Activated gamma-delta T cell (primary cell): ENCODE data around the gene ACTR3C.
"Not testable (repeated sequence)": the region's sequence is repeated elsewhere in the genome, so short reads cannot be mapped to it uniquely, and the experiment has no call there.

Source experiments
- DNase-seq: peaks from one replicate; lab custom pipeline; 2025; lab: John Stamatoyannopoulos, UW

Gene ACTR3C

DNA sequence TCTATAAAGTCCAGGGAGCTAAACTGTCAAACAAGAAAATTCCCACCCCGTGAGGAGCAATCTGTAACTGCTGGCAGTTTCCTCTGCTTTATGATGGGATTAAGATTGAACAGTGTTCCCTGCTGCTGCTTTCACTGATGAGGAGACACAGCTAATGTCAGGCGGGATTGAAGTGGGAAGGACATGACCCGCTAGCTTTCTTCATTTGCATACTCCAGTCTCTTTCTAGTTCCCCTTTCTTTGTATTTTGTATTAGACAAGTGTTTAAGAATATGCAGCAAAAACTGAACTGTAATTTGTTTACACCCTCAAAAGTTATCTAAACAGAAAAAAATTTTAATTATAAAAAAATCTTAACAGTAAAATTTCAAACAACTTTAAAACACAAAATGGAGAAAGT is 40.2 kb downstream of the ACTR3C start:
- not testable (repeated sequence) for DNase-seq

DNA sequence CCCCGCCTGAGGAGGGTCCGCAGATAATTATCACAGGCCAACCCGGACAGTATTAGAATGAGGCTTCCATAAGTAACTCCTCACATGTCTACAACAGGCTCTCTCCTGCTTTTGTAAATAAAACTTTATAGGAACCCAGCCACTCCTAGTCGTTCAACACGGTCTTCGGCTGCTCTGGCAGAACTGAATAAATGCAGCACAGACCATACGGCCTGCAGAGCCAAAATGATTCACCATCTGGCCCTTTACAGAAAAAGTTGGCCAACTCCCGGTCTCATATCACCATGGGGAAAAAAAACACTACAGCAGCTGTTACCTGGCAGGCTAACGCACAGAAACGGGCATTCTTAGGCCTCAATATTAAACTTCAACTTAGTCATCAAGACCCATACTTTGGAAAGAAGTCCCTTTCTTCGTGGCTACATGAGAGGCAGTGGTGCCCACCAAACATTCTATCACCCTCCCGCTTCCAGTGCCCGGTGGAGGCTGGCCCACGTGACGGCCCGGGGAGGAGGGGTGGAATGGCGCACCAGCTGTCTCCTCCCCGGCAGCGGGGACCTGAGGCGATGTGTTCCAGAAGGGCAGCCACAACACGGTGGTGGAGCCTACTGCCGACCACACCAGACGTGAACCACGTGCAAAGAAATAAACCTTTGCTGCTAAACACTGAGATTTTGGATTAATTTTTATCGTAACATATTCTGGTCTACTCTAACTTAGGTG is 41.5 kb downstream of the ACTR3C start:
- DNase-seq, result not testable (repeated sequence)

DNA sequence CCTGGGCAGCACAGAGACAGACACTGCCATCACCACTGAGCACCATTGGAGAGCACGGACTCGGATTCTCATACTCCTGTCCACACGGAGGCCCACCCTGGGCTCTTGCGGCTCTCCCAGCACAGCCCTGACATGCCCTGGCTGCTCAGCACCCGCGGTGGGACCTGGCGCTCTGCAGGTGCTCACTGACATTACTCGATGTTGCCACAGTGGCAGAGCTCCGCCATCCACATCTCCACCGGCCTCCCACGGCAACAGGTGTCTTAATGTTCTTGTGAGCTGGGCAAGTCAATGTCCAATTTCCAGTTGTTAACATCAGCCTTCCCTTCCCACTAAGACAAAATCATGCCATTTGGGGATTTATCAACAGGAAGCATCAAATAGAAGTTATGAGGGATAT is 45.0 kb downstream of the ACTR3C start:
- DNase-seq, result not testable (repeated sequence)

DNA sequence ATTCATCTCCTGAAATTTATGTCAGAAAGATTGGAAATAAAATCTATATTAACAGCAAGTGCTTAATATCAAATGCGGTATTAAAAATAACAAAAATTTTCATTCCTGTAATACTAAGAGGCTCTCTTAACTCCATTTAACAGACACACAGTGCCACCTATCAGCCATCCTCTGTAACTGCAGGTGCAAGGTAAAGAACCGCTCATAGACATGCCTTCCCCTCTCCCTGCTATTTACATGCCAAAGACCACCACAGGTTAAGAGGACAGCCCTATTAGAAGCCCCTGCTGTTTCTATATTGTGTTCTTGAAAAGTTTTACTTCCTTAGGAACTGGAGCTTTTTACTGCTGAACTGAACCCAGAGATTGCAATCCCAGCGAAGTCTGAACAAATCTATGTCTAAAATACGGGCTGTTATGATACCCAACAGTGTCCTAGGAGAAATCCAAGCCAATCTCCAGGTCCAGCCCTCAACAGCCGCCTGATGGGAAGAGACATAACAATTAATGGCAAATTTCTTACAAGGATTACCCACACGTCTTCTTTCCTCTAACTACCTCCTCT is 47.1 kb downstream of the ACTR3C start:
- DNase-seq, result not testable (repeated sequence)

DNA sequence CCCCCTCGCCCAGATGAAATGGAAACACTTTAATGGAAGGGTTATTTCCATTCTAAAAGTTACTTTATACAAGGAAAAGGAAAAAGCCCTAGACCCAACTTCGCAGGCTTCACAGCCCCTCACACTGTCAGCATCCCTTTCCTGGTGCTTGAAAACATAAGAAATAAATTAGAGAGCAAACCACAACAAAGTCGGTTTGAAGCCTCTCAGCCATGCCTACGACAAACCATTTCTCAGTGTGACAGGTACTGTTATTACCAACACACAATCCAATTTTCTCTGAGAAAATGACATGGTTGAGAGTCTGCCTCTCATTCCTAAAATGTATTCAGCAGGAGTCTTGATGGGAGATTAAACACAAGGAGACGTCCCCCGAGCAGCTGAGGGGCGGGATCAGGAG is 51.4 kb downstream of the ACTR3C start:
- DNase-seq, result not testable (repeated sequence)

DNA sequence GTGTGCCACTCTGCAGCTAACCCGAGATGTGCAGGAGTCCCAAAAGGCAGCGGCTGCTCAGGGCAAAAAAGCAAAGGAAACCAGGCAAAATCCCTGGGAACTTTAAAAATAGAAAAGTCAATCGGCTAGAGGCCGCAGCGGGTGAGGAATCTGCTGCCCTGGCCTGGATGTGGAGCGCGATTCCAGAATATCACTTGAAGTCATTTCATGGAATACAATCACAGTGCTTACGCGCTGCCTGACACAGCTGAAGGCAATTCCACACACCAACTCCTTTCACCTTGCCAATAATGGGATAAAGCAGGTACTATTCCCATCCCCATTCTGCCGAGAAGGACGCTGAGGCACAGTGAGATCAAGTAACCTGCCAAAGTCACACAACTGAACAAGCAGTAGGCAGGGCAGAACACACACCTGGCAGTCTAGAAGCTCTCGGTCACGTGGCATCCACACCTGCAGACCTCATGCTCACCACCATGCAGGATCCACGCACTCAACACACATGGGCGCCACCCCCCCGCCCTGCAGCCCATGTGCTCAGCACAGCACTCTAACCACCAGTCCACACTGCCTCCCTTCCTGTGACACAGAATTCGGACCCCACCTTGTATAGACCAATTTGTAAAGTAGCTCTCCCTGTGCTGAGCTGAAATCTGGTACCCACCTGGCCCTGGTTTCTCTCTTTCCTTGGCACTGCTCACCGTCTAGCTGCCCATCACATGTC is 53.1 kb downstream of the ACTR3C start:
- not testable (repeated sequence) for DNase-seq

GRCh38 chr7:150268798-150269197 is 54.5 kb downstream of the ACTR3C start:
- not testable (repeated sequence) for DNase-seq

- DNase-seq, result not testable (repeated sequence)
Observed at GRCh38 chr7:150268287-150268686, 55.1 kb downstream of the ACTR3C start.

DNA sequence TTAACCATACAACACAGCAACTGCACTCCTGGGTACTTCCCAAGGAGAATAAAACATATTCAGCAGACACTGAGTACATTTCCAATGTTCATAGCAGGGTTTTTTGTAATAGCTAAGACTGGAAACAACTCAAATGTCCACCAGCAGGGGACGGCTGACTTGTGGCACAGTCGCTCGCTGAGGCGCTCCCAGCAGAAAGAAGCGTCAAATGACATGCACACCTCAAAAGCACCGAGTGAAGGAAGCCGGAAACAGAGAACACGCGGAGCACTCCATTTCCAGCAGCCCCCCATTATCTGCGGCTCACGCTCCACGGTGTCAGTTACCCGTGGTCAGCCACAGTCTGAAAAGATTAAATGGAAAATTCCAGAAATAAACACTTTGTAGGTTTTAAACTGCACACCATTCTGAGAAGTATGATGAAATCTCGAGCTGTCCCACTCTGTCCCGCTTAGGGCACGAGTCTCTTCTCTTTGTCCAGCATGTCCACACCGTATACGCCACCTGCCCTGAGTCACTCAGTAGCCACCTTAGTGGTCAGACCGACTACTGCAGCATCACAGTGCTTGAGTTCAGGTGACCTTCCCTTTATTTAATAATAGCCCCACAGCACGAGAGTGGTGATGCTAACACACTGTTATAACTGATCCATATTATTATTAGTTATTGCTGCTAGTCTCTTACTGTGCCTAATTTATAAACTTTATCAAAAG is 56.2 kb downstream of the ACTR3C start:
- not testable (repeated sequence) for DNase-seq

GRCh38 chr7:150262656-150263055 is 60.7 kb downstream of the ACTR3C start:
- not testable (repeated sequence) for DNase-seq

- not testable (repeated sequence) for DNase-seq
Observed at GRCh38 chr7:150247745-150248144, 75.6 kb downstream of the ACTR3C start.

DNA sequence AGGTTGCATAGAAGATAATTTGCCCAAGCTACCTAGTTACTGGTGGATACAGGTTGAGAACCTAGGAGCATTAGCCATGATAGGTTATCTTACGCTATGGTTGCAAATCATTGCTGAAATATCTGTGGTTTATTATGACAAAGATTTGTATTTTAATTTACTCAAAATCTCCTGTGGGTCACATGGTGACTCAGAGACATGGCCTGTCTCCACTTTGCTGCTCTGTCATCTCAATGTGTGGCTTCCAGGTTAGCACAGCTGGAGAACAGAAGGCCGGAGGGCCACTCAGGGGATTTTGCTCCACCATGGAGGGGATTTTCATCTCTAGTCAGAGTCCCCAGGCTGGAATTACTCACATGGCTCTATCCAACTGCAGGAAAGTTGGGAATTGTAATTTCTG is 78.1 kb downstream of the ACTR3C start:
- not testable (repeated sequence) for DNase-seq

DNA sequence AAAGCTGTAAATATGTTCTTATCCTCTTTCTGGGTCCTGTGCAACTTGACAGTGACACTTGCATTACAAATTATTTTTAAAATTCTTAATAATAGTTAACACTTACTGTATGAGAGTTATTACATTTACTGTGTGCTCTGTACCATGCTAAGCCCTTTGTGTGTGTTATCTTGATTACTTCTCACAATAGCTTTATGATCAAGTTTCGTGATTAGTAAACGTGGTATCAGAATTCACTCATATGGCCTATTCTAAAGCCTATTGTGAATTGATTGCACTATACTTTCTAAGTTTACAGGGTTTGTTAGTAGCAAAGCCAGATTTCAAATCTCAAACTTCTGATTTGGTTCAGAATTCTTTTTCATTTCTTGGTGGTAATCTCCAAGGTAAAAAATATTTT is 80.4 kb downstream of the ACTR3C start:
- DNase-seq, result not testable (repeated sequence)

DNA sequence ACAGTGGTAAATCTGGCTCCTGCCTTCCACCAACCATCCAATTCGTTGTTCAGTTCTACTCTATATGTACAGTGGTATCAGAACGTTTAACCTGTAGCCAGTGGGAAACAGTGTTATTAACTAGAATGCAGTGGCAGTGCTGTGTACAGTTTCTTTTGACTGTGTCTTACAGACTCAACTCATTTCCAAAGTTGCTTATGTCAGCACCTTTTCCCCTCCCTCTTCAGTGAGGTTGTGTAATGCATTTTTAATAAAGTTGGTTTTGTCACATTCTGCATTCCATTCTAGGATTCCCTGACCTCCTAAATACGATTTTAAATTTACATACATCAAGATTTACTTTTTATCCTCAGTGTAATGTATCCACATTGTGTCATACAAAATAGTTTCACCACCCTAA is 97.9 kb downstream of the ACTR3C start:
- not testable (repeated sequence) for DNase-seq

GRCh38 chr7:150222083-150222972 is 101.0 kb downstream of the ACTR3C start:
- DNase-seq, result not testable (repeated sequence)

DNA sequence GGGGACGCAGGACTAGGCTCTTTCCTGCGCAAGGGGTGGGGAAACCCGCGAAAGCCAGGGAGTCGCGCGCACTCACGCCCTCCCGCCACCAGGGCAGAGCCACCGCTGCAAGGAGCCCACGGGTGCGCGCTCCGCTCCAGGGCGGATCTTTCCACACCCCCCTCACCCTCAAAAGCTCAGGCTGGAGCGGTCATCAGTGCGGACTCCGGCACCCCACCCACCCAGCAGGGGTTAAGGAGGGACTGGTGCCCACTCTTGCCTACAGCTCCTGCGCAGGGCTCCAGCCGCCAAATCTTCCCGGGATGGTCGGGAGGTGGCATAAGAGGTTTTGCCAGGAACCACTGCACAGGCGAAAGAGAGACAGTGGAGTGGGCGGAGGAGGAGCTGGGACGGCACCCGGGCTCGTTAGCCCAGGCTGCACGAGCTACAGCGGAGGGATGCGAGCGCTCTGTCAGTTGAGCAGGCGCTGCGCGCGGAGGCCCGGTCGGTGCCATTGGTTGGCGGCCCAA is 102.6 kb downstream of the ACTR3C start:
- DNase-seq, result not testable (repeated sequence)

- DNase-seq, result not testable (repeated sequence)
Observed at GRCh38 chr7:150219941-150220658, 103.2 kb downstream of the ACTR3C start.

DNA sequence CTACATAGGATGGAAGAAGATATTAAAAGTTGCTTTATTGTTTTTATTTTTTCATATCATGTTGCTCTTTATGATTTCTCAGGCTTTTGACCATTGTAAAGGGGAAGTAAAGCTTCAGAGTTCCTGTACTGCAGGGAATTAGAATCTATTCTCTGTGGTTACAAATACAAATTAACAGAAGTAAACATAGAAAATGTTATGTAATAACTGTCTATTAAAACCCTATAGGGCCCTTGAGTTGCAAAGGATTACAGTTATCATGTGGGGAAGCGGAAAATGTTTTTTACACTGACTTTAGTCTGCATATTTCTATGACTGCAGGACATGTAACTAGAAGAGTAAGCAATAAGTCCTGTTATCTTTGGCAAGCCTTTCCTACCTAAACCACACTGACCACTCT is 116.5 kb downstream of the ACTR3C start:
- DNase-seq, result not testable (repeated sequence)

- DNase-seq, result not testable (repeated sequence)
Observed at GRCh38 chr7:150205866-150206265, 117.5 kb downstream of the ACTR3C start.

DNA sequence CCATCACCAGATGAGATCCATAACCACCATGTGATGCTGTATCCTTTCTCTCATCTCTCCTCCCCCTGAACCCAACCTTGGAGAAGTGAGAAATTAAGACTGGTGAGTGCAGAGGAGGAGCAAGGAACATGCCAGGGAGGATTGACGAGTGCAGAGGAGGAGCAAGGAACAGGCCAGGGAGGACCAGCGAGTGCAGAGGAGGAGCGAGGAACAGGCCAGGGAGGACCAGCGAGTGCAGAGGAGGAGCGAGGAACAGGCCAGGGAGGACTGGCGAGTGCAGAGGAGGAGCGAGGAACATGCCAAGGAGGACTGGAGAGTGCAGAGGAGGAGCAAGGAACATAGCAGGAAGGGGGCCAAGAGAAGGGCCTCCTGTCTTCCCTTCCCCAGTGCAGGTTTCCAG is 118.8 kb downstream of the ACTR3C start:
- not testable (repeated sequence) for DNase-seq
